ENCODE data around the gene GOLT1A.

GOLT1A gene

DNA sequence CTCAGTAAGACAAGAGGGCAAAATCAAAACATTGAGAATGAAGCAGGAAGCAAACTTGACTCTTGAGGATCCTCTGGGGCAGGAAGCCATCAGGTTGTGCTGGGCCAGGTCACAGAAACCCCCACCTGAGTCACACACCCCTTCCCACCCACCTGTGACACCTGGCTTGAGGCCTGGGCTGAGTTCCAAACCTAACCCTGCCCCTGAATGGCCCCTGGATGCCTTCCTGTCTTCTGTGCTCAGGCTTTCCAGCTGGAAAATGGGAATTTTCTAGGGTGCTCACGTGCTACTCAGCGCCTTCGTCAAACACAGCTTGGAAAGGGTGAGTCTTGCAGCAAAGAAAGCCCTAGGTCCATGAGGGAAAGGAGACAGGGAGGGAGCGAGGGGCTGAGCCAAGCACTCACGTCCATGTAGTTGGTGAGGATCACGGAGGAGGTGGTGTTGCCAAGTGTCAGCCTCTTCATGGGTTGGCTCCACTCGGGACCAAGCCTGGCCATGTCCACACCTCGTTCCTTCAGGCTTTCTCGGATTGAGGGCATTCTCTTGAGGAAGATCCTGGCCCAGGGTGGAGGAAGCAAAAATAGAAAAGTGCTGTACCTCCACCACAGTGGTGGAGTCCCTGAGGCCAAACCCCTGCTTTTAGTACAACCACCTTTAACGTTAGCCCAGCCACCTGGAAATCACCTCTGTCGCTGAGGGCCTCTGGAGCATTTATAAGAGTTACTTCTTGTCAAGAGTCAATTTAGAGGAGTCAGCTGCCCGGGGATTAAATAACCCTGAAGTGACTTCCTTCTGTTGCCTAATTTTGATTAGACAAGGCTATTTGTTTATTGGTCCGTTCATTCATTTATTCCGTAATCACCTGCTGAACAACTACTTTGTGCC lies 51.9 kb downstream of the GOLT1A start:
- no peak for DNase-seq (ENCODE audit: low read depth in 2 of 2)

DNA sequence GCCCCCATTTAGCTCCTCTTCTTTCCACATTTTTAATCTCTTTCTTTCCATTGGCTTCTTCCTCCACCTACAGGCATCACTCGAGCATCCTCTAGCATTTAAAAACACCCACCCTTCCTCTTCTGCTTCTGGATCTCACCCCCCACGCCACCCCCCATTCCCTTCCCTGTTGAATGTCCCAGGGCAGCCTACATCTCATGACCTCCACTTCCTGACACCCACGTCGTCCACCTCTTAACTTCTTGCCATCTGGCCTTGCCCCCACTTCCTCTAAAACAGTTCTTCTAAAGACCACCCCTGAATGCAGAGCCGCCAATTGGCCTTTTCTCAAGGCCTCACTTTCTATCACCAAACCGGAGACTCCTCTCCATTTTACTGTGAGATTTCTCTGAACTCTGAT lies 55.8 kb downstream of the GOLT1A start:
- no peak for DNase-seq (ENCODE audit: low read depth in 2 of 2)

DNA sequence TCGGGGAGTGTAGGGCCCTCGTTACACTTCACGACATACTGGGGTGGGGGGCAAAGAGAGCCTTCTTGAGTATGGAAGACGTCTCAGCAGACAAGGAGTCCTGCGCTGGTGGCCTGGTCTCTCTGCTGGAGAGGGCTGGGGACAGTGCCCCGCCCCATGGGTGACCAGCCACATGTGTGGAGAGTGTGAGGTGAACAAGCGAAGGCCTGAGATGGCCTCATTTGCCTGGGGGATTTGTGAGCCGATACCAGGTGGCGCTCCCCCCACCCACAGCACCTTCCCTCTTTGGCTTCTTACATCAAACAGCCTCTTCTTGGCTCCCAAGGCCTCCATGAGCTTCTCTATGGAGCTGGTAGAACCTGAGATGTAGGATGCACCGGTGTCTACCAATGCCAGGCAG lies 57.9 kb downstream of the GOLT1A start:
- no peak for DNase-seq (ENCODE audit: low read depth in 2 of 2)

DNA sequence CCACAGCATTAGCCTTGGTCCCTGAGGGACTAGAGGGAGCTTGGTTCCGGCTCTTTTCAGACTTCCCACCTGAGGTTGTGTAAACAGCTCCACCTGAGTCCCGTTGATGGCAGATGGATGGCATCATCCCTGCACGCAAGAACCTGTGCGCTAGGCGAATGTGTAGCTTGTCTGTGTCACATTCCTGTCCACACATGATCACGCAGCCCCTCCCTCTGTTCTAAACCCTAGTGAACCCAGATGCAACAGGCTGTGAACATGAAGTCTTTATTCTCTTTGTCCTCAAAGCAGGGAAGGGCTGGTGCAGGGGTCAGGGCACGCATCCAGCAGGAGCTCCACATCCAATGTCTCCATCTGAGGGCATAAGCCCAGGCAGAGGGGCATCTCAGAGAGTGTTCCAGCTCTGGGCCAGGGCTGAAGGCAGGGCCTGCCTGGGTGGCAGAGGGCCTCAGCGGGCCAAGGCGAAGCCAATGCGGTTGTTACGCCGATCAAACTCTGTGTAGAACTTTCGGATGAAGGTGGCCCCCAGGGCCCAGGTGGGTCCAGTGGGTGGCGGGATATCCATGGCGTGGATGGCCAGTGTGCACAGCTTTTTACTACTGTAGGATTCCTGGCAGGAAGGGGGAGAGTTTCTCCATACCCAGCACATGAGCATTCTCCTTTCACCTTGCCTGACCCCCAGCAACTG lies 59.1 kb downstream of the GOLT1A start:
- no peak for DNase-seq (ENCODE audit: low read depth in 2 of 2)

DNA sequence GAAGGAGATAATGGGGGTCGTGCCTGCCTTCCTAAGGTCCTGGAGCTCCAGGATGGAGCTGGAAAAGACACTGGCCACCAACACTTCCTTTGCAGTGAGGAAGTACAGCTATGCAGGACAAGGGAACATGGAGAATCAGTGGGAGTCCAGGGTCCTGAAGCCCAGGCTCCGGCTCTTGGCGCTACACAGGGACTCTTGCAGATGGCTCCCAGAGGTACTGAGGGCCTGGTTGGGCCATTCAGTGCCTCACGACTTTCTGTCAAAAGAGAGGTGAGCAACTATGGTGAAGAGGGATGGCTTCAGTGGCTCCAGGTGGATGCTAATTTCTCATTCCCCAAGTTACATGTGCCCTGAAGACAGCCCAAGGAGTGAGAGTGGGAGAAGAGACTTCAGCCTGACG lies 60.1 kb downstream of the GOLT1A start:
- DNase-seq (ENCODE audit: low read depth in 2 of 2): no peak

DNA sequence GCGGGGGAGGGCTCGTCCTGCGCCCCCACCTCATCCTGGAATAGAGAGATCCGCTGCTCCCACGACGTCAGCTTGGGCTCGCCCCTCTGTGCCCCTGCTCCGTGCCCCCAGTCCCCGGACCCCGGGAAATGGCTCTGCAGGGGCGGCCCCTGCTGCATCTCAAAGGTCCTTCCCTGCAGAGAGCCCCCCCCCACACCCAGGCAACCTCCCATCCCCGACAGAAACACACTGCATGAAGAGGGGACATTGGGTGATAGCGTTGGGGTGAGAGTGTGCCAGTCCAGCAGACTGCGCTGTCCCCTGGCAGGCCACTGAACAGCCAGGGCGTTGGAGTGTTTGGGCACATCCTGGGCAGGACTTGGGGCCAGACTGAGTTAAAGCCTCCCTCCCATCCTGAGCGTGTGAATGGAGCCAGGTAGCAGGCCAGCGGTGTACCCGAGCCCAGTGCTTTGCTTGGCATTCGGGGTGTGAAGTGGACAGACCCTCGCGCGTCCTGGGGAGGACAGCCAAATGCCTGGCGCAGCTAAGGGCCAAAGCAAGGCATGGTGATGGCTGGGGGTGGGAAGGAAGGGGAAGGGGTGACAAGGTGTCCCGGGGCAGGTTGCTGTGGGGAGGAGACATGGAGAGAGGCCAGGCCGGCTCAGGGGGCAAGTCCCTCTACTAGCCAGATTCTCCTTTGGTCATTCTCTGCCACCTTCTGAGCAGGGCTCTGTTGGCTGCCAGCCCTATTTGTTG lies 61.3 kb downstream of the GOLT1A start:
- DNase-seq (ENCODE audit: low read depth in 2 of 2): no peak

DNA sequence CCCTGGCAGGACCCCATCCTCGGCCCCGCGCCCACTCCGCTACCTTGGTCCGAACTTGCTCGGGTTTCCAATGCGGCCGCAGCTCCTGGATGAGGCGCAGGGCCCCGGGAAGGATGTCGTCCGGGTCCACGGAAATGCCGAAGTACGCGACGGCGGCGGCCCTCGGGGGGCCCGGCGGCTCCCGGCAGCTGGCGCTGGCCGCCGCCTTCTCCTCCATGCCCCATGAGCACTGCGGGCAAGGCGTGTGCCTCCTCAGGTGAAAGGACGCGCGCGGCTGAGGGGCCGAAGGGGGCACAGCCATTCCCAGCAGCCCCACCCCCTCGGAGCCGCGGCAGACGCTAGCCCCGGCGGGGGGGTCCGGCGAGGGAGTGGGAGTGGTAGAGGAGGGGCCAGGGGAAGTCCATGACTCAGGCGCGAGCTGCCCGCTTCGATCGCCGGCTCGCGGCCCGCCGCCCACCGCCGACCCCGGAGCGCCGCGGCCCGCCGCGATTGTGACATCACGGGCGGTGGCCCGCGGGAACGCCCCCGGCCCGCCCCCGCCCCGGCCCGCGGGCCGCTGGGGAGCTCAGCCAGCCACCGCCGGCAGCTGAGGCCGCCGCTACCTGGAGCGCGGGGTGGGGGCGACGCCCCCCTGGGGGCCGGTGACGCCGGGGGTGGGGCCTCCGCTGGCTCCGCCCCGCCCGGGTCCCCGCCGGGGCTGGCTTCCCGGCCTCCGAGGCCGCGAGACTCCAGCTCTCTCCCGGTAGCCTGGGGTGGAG lies 62.1 kb downstream of the GOLT1A start, which contains the start of gene ETNK2:
Gene ETNK2, minus strand, starts transcription at position 493 of the 758 bp plus-strand sequence. Its CDS starts 192 bp downstream, at position 301.
- peak in 1 of 2 experiments; percentile 20 for DNase-seq (ENCODE audit: low read depth in 2 of 2)

DNA sequence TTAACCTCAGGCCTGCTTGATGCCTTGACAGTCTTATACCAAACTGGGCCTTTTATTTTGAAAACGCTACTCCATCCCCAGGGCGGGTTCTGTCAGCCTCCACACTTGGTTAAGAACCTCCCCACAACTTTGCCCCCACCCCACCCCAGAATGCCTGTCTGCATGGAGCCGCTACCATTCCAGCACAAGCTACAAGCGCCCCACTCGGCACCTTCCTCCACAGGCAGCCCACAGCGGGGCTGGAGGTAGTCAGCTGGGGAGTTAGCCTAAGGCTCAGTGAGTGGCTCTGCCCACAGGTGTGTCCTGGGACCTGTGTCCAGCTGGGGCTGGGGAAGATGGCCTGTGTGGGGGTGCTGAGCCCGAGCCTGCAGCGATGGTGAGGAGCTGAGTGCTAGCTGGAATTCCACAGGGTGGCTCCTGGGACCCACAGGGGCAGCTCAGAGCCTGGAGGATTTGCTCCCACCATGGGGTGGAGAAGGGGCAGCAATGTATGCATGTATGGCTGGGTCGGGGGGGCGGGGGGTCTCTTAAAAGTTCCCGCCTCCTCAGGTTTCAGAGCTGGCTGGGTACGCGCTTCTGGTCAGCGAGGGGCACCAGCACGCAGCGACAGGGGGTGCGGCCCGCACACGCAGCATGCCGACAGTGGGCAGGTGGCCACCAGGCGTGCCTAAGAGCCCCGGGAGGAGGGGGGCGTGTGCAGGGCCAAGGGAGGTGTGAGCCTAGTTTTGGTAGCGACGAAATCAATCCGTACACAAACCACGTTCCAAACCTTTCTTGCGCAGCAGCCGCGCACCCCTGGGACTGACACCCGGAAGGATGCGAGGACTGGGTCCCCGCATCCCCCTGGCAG lies 62.9 kb downstream of the GOLT1A start:
- DNase-seq (ENCODE audit: low read depth in 2 of 2): no peak

DNA sequence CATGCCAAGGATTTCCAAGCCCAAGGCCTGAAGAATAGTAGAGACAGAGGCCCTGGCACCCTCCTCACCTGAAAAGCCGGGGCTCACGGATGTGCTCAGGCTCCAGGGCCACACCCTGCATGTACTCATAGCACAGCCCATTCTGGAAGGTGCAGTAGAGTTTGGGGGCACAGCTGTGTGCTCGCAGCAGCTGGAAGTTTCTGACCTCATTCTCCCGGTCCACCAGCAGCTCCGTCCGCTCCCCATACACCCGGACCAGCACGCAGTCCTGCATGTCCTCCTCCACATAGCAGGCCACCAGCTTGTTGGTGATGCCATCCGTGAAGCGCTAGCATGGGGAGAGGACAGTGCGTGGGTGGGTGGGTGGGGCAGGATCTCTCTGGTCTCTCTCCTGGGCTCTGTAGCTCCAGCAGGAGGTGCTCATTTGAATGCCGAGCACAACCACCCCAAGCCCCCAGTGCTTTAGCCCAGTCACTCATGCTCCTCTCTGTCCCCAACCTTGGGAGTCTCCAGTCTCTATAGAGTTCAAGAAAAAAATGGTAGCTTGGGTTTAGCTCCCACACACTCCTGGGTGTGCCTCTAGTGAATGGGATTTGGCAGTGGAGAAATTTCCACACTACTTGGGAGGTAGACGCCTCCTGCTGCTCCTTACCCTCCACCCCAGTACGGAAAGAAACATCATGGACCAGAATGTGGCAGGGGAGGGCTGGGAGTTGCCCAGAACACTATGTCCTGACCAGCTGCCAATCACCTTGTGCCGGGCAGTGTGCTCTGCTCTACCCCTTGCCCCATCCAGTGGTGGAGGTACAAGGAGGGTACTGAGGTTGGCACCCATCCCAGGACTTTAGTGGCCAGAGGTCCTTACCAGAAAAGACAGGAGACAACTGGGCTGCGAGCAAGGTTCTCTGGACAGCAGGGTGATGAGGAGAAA lies 63.9 kb downstream of the GOLT1A start:
- DNase-seq (ENCODE audit: low read depth in 2 of 2): no peak

DNA sequence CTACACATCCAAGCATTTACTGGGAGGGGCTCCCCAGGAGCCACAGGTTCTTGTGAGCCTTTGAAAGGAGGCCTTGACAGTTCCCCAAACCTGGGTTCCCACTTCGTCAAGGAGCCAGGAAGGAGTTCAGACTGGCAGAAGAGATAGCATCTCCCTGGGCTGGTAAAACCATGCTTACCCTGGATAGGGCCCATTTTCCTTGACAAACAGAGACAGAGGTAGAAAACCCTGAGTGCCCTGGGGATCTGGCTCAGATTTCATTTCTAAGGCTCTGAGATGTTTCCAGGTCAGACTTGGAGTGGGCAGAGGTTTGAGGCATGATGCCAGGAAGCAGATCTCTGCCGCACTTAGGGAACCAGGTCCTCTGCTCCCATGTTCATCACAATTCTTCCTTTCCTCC lies 64.7 kb downstream of the GOLT1A start:
- no peak for DNase-seq (ENCODE audit: low read depth in 2 of 2)

Data from stimulated activated CD4-positive, alpha-beta T cell treated with anti-CD3 and anti-CD28 coated beads, Interleukin-12 subunit alpha, Interleukin-12 subunit beta, amount 100 ng/mL, for 24 hours (primary cell).